Sigmoid colon (tissue), 4 donors: ENCODE measurements around the gene NAALADL2.

Experiments
- CTCF ChIP-seq, 4 experiments: fragments of 450-650 bp in 3 of 4; fragments of 200-600 bp in 1 of 4; IDR thresholded peaks; one replicate each; pipeline ENCODE4 v1.5.1; 2016 to 2019; ENCODE audit warnings: antibody characterized with exemption in 4 of 4, mild to moderate bottlenecking in 3 of 4, moderate library complexity in 2 of 4
- EP300 ChIP-seq, 4 donors: sonication (generic); formaldehyde crosslinking; IDR thresholded peaks; one replicate each; pipeline ENCODE4 v1.6.1; 2017; ENCODE audit warnings: antibody characterized with exemption in 4 of 4
- POLR2A ChIP-seq, 2 donors: fragments of 450-650 bp; IDR thresholded peaks; one replicate each; pipeline ENCODE4 v1.6.1; 2016; ENCODE audit warnings: antibody characterized with exemption in 2 of 2, mild to moderate bottlenecking in 2 of 2, moderate library complexity in 2 of 2

GRCh38 chr3:174986685-174987084 lies 127.6 kb downstream of the NAALADL2 start:
- TF ChIP-seq POLR2A (IDR thresholded peaks at IDR 0.05) = no peak
- no peak for TF ChIP-seq EP300 (IDR thresholded peaks at IDR 0.05)
- TF ChIP-seq CTCF (IDR thresholded peaks at IDR 0.05) = no peak
